ENCODE data around the gene AHNAK.

The AHNAK gene

DNA sequence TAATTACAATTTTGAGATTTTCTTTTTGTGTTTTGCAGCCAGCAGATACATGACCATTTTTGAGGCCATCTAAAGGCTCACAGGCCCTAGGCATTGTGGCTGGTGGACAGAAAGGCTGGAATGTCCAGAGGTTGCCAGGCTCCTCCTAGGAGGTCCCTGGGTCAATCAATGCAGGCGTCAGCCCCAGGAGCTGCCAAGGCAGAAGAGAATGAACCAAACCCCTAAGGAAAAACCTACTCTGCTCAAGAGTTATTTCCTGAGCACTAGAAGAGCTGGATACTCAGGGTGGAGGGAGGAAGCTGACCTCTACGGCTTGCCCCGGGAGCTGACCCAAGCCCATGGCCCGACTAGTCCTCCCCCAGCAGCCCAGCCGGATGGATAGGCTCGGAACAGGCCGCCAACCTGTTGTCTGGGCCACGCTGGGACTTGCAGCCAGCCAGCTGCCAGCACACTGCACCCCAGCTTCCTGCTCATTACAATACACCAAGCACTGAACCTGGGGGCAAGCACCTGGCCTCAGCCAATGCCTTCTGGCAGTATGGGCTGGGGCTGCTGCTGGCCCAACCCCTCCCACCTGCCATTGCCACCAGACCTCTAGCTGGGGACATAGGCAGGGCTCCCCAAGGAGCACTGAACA is 133.4 kb downstream of the AHNAK start:
- DNase-seq (ENCODE audit: insufficient read length) (no peak), FAIRE-seq (no peak)
- TF ChIP-seq TAF1 (IDR thresholded peaks at IDR 0.05; ENCODE audit: borderline replicate concordance, low read depth, low read length) (no peak), POLR2A (IDR thresholded peaks at IDR 0.05; ENCODE audit: low read depth, low read length) (no peak), POLR2AphosphoS5 (IDR thresholded peaks at IDR 0.05; ENCODE audit: low read depth, low read length) (no peak)

DNA sequence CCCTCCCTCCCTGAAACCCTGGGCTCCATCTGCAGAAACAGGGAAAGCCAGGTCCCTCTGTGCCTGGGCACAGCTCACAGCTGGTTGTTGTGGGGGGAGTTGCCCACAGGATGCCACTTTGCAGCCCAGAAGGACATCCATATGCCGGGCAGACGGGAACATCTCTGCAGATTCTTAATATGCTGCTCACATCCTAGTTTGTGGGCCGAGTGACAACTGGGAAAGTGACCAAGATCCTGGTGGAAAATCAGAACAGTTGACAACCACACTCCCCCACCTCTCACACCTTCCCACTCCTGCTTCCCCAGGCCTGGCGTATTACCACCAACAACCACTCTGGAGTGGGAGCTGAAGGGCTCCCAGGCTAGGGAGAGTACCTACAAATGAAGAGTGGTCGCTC is 135.1 kb downstream of the AHNAK start:
- no peak for FAIRE-seq
- DNase-seq (ENCODE audit: insufficient read length): no peak
- no peak for TF ChIP-seq POLR2AphosphoS5 (IDR thresholded peaks at IDR 0.05; ENCODE audit: low read depth, low read length)
- no peak for TF ChIP-seq POLR2A (IDR thresholded peaks at IDR 0.05; ENCODE audit: low read depth, low read length)
- TF ChIP-seq TAF1 (IDR thresholded peaks at IDR 0.05; ENCODE audit: borderline replicate concordance, low read depth, low read length): no peak

DNA sequence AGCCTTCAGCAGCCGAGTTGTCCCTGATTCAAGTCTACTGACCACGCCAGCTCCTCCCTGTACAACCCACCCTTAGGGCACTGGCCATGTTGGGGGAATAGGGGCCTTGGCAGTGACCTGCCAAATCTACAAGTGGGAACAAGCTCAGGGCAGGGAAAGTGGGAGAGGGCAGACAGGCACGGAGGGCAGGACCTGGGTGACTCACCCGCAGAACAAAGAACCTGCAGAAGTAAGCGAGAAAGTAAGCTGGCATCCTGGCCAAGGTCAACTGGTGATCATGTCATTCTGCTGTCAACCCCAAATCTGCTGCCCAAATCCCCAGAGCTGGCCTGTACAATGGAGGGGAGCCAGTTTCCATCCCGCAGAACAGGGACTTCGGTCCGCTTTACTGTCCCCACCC is 135.6 kb downstream of the AHNAK start:
- TF ChIP-seq POLR2AphosphoS5 (IDR thresholded peaks at IDR 0.05; ENCODE audit: low read depth, low read length) (no peak), POLR2A (IDR thresholded peaks at IDR 0.05; ENCODE audit: low read depth, low read length) (no peak), TAF1 (IDR thresholded peaks at IDR 0.05; ENCODE audit: borderline replicate concordance, low read depth, low read length) (no peak)
- FAIRE-seq (no peak), DNase-seq (ENCODE audit: insufficient read length) (no peak)

DNA sequence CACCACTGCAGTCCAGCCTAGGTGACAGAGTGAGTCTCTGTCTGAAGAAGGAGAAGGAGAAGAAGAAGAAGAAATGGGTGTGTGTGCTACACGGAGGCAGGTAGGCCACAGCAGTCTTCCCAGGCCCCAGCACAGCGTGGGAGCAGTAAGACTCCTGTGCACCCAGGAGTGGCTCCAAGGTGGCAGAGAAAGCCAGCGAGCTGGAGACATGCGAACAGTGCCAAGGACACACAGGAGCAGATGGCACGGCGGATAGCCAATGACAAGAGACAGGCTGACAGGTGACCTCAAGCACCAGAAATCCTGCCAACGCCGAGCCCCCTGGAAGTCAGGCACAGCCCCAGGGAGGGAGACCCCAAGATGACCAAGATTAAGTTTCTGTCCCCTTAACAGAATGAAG is 136.8 kb downstream of the AHNAK start:
- DNase-seq (ENCODE audit: insufficient read length) (no peak), FAIRE-seq (no peak)
- TF ChIP-seq POLR2AphosphoS5 (IDR thresholded peaks at IDR 0.05; ENCODE audit: low read depth, low read length) (no peak), POLR2A (IDR thresholded peaks at IDR 0.05; ENCODE audit: low read depth, low read length) (no peak), TAF1 (IDR thresholded peaks at IDR 0.05; ENCODE audit: borderline replicate concordance, low read depth, low read length) (no peak)

DNA sequence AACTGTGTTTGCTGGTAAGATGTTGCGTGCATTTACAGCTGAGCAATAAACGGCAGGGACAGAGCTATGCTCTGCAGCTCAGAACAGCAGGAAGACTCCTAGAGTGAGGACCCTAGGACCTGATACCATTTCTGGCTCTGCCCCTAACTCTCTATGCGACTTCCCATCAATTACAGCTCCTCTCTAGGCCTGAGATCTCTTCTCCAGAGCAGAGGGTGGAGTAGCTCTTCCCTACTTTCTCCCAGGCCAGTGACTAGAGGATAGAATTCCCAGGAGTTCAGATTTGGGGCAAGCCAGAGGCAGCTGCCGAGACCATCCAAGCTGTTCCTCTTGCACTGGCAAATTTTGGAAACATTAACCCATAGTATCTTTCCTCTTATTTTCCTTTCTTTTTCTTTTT is 140.6 kb downstream of the AHNAK start:
- TF ChIP-seq POLR2AphosphoS5 (IDR thresholded peaks at IDR 0.05; ENCODE audit: low read depth, low read length): no peak
- TF ChIP-seq TAF1 (IDR thresholded peaks at IDR 0.05; ENCODE audit: borderline replicate concordance, low read depth, low read length): no peak
- TF ChIP-seq POLR2A (IDR thresholded peaks at IDR 0.05; ENCODE audit: low read depth, low read length): no peak
- DNase-seq (ENCODE audit: insufficient read length) (no peak), FAIRE-seq (no peak)

DNA sequence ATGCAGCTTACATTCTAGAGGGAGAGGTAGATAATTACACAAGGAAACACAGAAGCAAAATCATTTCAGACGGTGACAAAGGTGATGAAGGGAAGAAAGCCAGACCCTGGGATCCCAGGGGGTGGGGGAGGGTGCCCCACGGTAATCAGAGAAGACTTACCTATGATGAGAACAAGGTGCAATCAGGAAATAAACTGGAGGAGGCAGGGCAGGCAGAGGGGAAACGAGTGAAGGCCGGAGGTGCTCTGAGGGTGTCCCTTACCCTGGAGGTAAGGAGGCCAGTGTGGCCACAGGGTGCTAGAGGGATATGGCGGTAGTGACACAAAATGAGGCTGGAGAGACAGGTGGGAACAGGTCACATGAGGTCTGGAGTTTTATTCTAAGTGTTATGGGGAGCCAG is 141.7 kb downstream of the AHNAK start:
- TF ChIP-seq POLR2A (IDR thresholded peaks at IDR 0.05; ENCODE audit: low read depth, low read length): no peak
- no peak for TF ChIP-seq TAF1 (IDR thresholded peaks at IDR 0.05; ENCODE audit: borderline replicate concordance, low read depth, low read length)
- TF ChIP-seq POLR2AphosphoS5 (IDR thresholded peaks at IDR 0.05; ENCODE audit: low read depth, low read length): no peak
- DNase-seq (ENCODE audit: insufficient read length) (no peak), FAIRE-seq (no peak)

DNA sequence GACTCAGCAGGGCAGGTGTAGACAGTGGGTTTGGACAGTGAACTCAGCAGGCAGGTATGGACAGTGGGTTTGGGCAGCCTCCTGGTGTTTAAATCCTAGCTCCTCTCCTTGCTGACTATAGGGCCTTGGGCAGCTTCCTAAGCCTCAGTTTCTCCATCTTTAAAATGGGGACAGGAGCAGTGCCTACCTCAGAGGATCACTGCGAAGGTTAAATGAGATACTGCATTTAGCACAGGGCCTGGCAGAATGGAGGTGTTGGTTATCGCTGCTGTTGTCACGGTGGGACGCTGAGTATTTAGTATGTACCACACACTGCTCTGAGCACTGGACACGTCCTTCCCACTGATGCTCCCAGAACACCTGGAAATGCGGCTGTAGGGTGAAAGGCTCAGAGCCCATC is 142.2 kb downstream of the AHNAK start:
- FAIRE-seq: no peak
- DNase-seq (ENCODE audit: insufficient read length): no peak
- TF ChIP-seq TAF1 (IDR thresholded peaks at IDR 0.05; ENCODE audit: borderline replicate concordance, low read depth, low read length) (no peak), POLR2A (IDR thresholded peaks at IDR 0.05; ENCODE audit: low read depth, low read length) (no peak), POLR2AphosphoS5 (IDR thresholded peaks at IDR 0.05; ENCODE audit: low read depth, low read length) (no peak)

DNA sequence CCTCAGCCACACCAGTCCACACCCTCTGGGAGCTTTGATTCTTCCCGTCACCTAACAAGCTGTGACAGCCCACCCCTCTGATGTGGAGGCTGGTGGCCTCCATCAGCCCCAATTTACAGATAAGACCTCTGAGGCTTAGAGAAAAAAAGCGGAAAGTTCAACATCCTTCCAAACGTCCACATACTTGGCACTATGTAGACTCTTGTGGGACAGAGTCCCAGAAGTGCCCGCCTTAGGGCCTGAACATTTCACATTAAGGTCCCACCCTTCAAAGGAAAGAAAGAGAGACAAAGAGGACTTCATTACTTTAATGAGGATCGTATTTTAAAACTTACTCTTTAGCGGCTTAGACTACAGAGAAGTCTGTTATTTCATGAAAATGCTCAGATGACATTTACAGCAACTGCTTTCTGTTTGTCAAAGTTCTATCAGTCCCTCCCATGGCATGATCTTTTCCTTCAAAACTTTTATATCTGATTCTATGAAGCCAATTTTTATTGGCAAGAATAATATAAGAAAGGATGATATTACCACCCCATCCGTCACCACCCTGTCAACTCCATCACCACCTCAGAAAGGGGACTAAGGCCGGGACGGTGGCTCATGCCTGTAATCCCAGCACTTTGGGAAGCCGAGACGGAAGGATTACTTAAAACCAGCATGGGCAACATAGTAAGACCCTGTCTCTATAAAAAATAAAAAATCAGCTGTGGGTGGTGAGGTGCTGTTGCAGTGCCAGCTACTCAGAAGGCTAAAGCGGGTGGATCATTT is 143.5 kb downstream of the AHNAK start:
- FAIRE-seq (no peak), DNase-seq (ENCODE audit: insufficient read length) (no peak)
- TF ChIP-seq POLR2A (IDR thresholded peaks at IDR 0.05; ENCODE audit: low read depth, low read length): no peak
- TF ChIP-seq TAF1 (IDR thresholded peaks at IDR 0.05; ENCODE audit: borderline replicate concordance, low read depth, low read length): no peak
- no peak for TF ChIP-seq POLR2AphosphoS5 (IDR thresholded peaks at IDR 0.05; ENCODE audit: low read depth, low read length)

DNA sequence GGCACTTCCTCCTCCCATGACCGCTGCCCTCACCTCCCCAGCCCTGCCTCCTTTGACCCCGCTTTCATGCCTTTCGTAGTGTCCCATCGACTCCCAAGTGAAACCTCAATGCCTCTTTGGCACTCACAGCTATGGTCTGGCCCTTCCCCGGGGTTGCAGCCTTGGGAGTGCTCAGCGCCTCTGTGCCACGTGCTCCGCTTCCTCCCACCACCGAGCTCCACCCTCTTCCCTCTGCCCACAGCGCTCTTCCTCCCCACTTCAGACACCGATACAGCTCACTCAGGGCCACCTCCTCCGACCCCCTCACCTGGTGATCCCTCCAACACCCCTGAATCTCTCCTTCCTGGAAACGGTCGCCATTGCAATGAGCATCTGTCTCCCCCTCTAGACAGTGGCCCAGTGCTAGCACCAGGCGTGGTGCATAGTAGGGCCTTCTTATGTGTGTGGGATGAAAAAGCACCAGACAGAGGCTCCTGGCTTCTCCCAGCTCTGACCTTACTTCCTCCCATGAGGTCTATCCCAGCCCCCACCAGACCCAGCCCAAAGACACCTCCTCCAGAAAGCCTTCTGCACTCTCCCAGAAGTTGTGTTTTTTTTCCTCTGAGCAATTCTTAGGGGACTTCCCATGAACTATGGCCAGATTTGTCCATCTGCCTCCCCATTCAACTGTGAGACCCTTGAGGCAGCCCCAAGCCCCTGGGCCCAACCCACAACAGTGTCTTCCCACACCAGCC is 144.2 kb downstream of the AHNAK start:
- no peak for DNase-seq (ENCODE audit: insufficient read length)
- no peak for FAIRE-seq
- no peak for TF ChIP-seq TAF1 (IDR thresholded peaks at IDR 0.05; ENCODE audit: borderline replicate concordance, low read depth, low read length)
- no peak for TF ChIP-seq POLR2A (IDR thresholded peaks at IDR 0.05; ENCODE audit: low read depth, low read length)
- no peak for TF ChIP-seq POLR2AphosphoS5 (IDR thresholded peaks at IDR 0.05; ENCODE audit: low read depth, low read length)

DNA sequence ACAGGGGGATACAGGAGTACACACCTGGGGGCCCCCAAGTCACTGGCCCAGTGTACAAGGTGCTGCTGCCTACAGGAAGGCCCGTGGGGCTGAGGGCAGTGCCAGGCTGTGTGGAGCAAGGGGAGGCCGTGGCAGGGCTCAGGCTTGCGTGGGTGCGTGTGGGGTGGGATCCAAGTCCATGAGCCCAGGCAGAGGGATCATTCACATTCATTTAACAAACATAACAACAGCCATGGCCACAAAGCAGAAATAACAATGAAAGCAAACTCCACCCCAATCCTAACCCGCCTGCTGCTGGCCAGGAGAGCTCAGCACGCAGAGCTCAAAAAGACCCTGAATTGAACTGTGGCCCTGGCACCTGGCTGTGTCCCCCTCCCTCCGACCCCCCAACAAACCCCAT is 144.8 kb downstream of the AHNAK start:
- FAIRE-seq: no peak
- TF ChIP-seq POLR2AphosphoS5 (IDR thresholded peaks at IDR 0.05; ENCODE audit: low read depth, low read length) (no peak), POLR2A (IDR thresholded peaks at IDR 0.05; ENCODE audit: low read depth, low read length) (no peak), TAF1 (IDR thresholded peaks at IDR 0.05; ENCODE audit: borderline replicate concordance, low read depth, low read length) (no peak)
- DNase-seq (ENCODE audit: insufficient read length): no peak

DNA sequence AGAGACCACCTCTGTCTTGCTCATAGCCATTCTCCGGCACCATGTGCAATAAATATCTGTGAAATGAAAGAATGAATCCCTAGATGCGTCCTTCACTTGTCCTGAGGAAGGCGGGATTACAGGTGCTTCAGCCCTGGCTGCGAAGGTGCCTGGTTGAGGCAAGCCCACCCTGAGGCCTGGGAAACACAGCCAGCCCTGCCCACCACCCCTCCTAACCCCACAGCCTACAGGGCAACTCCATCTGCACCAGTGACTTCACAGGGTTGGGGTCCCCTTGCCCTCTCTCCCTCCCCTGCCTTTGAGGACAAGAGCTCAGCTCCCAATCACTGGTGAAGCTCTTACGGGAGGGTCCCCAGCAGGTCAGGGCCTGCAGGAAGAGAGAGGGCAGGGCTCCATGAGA is 145.2 kb downstream of the AHNAK start:
- TF ChIP-seq TAF1 (IDR thresholded peaks at IDR 0.05; ENCODE audit: borderline replicate concordance, low read depth, low read length): no peak
- no peak for TF ChIP-seq POLR2AphosphoS5 (IDR thresholded peaks at IDR 0.05; ENCODE audit: low read depth, low read length)
- no peak for TF ChIP-seq POLR2A (IDR thresholded peaks at IDR 0.05; ENCODE audit: low read depth, low read length)
- DNase-seq (ENCODE audit: insufficient read length): no peak
- FAIRE-seq: no peak

All from GM12892 (cell line).